Measurements from ENCODE around the gene RELN. TPM values are rescaled to one million over a fixed set of nuclear protein-coding genes. Genes with fewer than 3 reads are reported as not detected.

Gene RELN
- total and polyA plus RNA-seq, 12 donors, result 0.22 to 1.9 (median 0.93) TPM

- Histone ChIP-seq H3K36me3 (no peaks in the 10 kb centered on the region), H3K4me3 (no peak overlapping the region), H3K9me3 (no peaks in the 10 kb centered on the region), H3K27me3 (no peaks in the 10 kb centered on the region), H3K27ac (no peak overlapping the region), H3K4me1 (no peaks in the 10 kb centered on the region)
- DNase-seq (no peak), ATAC-seq (no peak)
- TF ChIP-seq CTCF (IDR thresholded peaks at IDR 0.05), result no peak
- intact Hi-C loops (cut with DNase I), result no loop called here
- 53 to 58% methylated on average over 3 of the region's 3 CpGs for WGBS, 2 donors
These were observed 351.7 kb downstream of the RELN start for GRCh38 chr7:103637726-103638125.

GRCh38 chr7:103637094-103637493 lies 352.4 kb downstream of the RELN start:
- Histone ChIP-seq H3K9me3 (no peaks in the 10 kb centered on the region), H3K27me3 (no peaks in the 10 kb centered on the region), H3K27ac (no peak overlapping the region), H3K4me3 (no peak overlapping the region), H3K36me3 (no peaks in the 10 kb centered on the region), H3K4me1 (no peaks in the 10 kb centered on the region)
- intact Hi-C loops (cut with DNase I), result no loop called here
- TF ChIP-seq CTCF (IDR thresholded peaks at IDR 0.05), result no peak
- DNase-seq, result no peak
- WGBS, 2 donors, result 37 to 60% methylated on average over 1 of the region's 1 CpG
- ATAC-seq, result no peak

- Histone ChIP-seq H3K27me3 (no peaks in the 10 kb centered on the region), H3K4me3 (no peak overlapping the region), H3K9me3 (no peaks in the 10 kb centered on the region), H3K4me1 (no peaks in the 10 kb centered on the region), H3K27ac (no peak overlapping the region), H3K36me3 (no peaks in the 10 kb centered on the region)
- intact Hi-C loops (cut with DNase I), result no loop called here
- WGBS, 2 donors, result 69 to 74% methylated on average over 5 of the region's 5 CpGs
- DNase-seq (no peak), ATAC-seq (no peak)
- TF ChIP-seq CTCF (IDR thresholded peaks at IDR 0.05), result no peak
These were observed 353.3 kb downstream of the RELN start for GRCh38 chr7:103636153-103636552.

- ATAC-seq, result no peak
- 91 to 95% methylated on average over 1 of the region's 1 CpG for WGBS, 2 donors
- intact Hi-C loops (cut with DNase I), result no loop called here
- H3K36me3 ChIP-seq, result no peaks in the 10 kb centered on the region
- H3K4me3 ChIP-seq, result no peak overlapping the region
- TF ChIP-seq CTCF (IDR thresholded peaks at IDR 0.05), result no peak
- H3K27me3 ChIP-seq, result no peaks in the 10 kb centered on the region
- DNase-seq, result no peak
- H3K27ac ChIP-seq, result no peak overlapping the region
- H3K4me1 ChIP-seq, result no peaks in the 10 kb centered on the region
- no peaks in the 10 kb centered on the region for H3K9me3 ChIP-seq
These were observed 356.5 kb downstream of the RELN start for GRCh38 chr7:103632972-103633371.
